ENCODE data around the gene SGPP1.
"Not testable (repeated sequence)": the region's sequence is repeated elsewhere in the genome, so short reads cannot be mapped to it uniquely, and the experiment has no call there.

The SGPP1 gene

GRCh38 chr14:63727736-63728728 is at the start of gene SGPP1:
Gene SGPP1, minus strand, starts transcription at chr14:63728065. Its CDS starts 121 bp downstream, at chr14:63727944.
- peak; percentile 75 for DNase-seq (ENCODE audit: low spot score)

- DNase-seq (ENCODE audit: low spot score) = no peak
Observed at GRCh38 chr14:63777024-63777423, 49.2 kb upstream of the SGPP1 start.

DNA sequence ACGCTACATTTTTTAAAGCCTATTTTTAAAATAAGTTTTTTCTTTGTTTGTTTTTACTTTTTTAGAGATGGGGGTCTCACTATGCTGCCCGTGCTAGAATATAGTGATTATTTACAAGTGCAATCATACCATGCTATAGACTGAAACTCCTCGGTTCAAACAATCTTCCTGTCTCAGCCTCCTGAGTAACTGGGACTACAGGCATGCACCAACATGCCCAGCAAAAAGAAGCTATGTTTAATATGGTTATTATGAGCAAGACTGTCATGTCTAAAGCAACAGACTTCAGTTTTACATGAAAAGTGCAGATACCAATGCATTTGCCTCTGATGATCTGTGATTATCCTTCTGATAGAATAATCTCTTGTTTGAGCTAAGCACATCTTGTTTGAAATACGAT is 45.6 kb upstream of the SGPP1 start:
- no peak for DNase-seq (ENCODE audit: low spot score)

- no peak for DNase-seq (ENCODE audit: low spot score)
Observed at GRCh38 chr14:63770187-63770807, 42.4 kb upstream of the SGPP1 start.

DNA sequence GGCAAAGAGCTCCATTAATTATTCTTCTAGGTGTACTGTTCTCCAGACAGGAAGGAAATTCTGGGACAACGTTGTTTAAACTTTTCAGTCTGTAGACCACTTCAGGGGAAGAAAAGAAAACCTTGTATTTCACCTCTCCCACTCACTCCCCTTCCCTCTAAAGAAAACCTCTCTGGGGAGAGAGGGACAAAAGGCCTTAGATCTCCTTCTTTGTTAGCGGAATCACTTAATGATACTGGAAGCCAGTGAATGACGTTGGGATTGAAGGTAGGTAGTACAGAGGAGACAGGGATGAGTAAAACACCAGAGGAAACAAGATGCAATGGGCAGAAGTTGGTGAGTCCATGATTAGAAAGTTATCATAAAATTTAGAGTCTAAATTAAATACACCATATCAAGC is 38.7 kb upstream of the SGPP1 start:
- DNase-seq (ENCODE audit: low spot score) = no peak

GRCh38 chr14:63764620-63765139 is 36.8 kb upstream of the SGPP1 start:
- DNase-seq (ENCODE audit: low spot score) = no peak

- DNase-seq (ENCODE audit: low spot score) = no peak
Observed at GRCh38 chr14:63764103-63764502, 36.2 kb upstream of the SGPP1 start.

DNA sequence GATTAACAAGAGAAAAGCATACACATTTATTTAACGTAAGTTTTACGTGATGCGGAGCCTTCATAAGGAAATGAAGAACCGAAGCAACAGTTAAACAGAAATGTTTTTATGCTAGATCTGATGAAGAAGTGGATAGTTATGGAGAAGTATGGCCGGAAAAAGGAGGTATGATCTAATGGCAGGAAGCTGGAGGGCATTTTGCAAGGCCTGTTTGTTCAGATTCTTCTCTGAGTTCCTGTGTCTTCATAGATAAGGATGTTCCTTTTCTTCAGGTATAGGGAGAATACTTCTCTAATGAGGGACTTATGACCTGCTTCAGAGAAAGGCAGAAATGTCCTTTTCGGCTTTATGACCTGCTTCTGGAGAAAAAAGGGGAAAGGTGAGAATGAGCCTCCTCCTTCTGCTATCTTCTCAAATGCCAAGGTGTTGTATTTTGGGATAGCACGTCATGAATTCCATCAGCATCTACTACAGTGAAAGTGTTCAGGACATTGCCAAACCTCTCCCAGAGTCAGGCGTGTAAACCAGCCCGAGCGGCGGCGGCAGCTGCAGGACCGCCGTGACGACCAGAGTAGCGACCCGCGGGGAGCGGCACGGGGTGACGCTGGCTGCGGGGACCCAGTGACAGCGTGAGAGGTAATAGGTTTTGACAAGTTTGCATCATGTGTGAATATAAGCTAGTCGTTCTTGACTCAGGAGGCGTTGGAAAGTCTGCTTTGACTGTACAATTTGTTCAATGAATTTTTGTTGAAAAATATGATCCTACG is 33.7 kb upstream of the SGPP1 start:
- no peak for DNase-seq (ENCODE audit: low spot score)

DNA sequence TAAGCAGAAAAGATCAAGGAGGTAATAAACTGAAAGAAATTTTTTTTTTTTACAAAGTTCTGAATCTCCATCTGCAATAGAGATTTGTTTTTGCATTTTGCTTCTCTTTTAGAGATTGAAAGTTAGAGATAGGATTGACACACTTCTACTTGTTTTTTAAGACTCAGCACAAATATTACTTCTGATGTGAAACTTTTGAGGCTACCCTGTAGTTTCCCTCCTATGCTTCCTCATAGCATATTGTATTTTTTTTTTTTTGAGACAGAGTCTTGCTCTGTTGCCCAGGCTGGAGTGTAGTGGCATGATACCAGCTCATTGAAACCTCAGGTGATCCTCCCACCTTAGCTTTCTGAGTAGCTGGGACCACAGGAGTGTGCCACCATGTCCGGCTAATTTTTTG is 32.1 kb upstream of the SGPP1 start:
- DNase-seq (ENCODE audit: low spot score) = no peak

GRCh38 chr14:63759456-63759855 is 31.6 kb upstream of the SGPP1 start:
- DNase-seq (ENCODE audit: low spot score) = no peak

- no peak for DNase-seq (ENCODE audit: low spot score)
Observed at GRCh38 chr14:63757211-63757610, 29.3 kb upstream of the SGPP1 start.

DNA sequence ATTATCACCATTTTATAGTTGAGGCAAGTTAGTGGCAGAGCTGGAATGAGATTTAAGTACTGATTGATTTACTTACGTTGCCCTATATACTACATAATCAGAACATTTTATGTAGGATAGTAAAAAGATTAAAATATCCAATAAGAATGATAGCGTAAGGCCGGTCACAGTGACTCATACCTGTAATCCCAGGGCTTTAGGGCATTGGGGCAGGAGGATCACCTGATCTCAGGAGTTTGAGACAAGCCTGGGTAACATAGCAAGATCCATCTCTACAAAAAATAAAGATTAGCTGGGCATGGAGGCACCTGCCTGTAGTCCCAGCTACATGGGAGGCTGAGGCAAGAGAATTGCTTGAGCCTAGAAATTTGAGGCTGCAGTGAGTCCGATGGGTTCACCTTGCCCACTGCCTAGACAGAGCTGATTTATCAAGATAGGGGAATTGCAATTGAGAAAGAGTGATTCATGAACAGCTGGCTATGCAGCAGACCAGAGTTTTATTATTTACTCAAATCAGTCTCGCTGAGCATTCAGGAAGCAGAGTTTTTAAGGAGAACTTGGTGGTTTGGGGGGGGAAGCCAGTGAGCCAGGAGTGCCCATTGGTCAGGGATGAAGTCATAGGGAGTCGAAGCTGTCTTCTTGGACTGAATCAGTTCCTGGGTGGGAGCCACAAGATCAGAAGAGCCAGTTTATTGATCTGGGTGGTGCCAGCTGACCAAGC is 24.7 kb upstream of the SGPP1 start:
- no peak for DNase-seq (ENCODE audit: low spot score)

DNA sequence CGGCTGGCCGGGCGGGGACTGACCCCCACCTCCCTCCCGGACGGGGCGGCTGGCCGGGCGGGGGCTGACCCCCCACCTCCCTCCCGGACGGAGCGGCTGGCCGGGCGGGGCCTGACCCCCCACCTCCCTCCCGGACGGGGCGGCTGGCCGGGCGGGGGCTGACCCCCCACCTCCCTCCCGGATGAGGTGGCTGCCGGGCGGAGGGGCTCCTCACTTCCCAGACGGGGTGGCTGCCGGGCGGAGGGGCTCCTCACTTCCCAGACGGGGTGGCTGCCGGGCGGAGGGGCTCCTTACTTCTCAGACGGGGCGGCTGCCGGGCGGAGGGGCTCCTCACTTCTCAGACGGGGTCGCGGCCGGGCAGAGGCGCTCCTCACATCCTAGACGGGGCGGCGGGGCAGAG is 23.2 kb upstream of the SGPP1 start:
- DNase-seq (ENCODE audit: low spot score) = not testable (repeated sequence)

GRCh38 chr14:63747846-63748245 is 20.0 kb upstream of the SGPP1 start:
- DNase-seq (ENCODE audit: low spot score) = no peak

- DNase-seq (ENCODE audit: low spot score) = no peak
Observed at GRCh38 chr14:63745858-63746425, 18.1 kb upstream of the SGPP1 start.

DNA sequence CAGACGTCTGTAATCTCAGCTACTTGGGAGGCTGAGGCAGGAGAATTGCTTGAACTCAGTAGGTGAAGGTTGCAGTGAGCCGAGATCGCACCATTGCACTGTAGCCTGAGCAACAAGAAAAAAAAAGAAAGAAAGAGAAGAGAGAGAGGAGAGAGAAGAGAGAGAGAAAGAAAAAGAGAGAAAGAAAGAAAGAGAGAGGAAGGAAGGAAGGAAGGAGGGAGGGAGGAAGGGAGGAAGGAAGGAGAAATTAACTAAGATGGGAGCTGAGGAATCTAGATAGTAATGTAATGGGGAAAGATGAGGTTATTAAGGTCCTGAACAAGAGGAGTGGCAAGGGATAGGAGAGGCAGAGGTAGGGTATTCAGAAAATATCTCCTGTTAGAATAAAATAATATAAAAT is 17.4 kb upstream of the SGPP1 start:
- DNase-seq (ENCODE audit: low spot score) = no peak

DNA sequence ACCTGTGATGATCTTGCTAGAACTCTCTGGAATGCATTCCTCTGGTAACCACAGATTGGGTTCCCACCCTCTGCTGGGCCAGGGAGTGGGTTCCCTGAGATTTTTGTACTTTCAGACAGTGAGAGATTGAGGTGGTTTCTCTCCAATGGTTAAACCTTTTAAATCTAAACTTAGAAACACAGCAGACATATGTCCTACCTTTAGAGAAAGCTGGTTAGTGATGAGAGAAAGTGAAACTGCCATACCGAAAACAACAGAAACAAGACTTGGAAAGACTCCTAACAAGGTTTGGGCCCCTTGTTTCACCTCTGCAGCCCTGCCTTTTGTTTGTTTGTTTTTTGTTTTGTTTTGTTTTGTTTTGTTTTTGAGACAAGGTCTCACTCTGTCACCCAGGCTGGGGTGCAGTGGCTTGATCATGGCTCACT is 9.7 kb upstream of the SGPP1 start:
- no peak for DNase-seq (ENCODE audit: low spot score)

DNA sequence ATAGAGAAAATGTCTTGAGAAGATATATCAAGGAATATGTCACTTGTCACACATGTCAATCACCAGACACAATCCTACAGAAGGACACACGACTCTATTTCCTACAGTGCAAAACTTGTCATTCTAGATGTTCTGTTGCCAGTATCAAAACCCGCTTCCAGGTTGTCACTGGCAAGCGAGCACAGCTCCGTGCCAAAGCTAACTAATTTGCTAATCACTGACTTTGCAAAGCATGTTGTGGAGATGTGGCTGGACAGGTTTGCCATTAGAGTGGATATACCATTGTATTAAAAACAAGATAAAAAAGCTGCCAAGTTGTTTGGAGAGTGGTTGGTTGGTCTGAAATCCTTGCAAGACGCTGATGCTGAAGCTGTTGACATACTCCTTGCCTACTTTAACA is 7.9 kb upstream of the SGPP1 start:
- DNase-seq (ENCODE audit: low spot score) = no peak

GRCh38 chr14:63730659-63731058 is 2.8 kb upstream of the SGPP1 start:
- DNase-seq (ENCODE audit: low spot score) = no peak

DNA sequence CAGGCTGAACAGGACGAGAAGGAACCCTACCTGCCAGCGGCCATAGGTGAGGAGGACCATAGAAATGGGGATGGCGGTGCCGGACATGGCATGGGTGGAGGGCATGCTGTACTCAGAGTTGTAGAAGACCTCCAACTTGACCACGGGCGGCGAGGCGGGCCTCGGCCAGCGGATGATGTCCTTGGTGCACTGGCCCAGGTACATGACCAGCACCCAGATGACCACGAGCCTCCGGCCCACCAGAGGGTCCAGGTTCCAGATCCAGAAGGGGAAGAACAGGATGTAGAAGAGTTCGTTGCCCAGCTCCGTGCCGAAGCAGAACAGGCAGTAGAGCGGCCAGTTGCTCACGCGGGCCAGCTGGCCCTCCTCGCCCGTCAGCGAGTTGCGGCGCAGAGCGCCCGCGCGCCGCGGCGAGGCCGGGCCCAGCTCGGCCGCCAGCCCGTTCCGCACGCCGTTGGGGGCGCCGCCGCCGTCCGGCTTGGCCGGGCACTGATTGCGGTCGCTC is 582 bp downstream of the SGPP1 start:
- peak; percentile 35 for DNase-seq (ENCODE audit: low spot score)

- DNase-seq (ENCODE audit: low spot score) = no peak
Observed at GRCh38 chr14:63726499-63726898, 1.4 kb downstream of the SGPP1 start.
